Muscle layer of duodenum (tissue), 2 donors: Measurements from ENCODE around the gene SLC47A2.

Experiments
- H3K27ac ChIP-seq: one replicate; pipeline ENCODE4 v1.7.0; 2013; ENCODE audit warnings: mild to moderate bottlenecking, low read length
- H3K27me3 ChIP-seq: one replicate; pipeline ENCODE4 v1.7.0; 2013; ENCODE audit warnings: low read depth, mild to moderate bottlenecking, control low read depth, low read length
- H3K36me3 ChIP-seq, 2 donors: one replicate each; pipeline ENCODE4 v1.7.0; 2013; ENCODE audit warnings: low read length in 2 of 2, control low read depth in 1 of 2, mild to moderate bottlenecking in 1 of 2; ENCODE audit not compliant: insufficient read depth in 2 of 2, control insufficient read depth in 1 of 2
- H3K4me1 ChIP-seq, 2 donors: one replicate each; pipeline ENCODE4 v1.7.0; 2013; ENCODE audit warnings: low read length in 2 of 2, mild to moderate bottlenecking in 2 of 2, control low read depth in 1 of 2, moderate library complexity in 1 of 2; ENCODE audit not compliant: insufficient read depth in 2 of 2, control insufficient read depth in 1 of 2
- H3K4me3 ChIP-seq, 2 donors: one replicate each; pipeline ENCODE4 v1.7.0; 2013; ENCODE audit warnings: low read length in 2 of 2, low read depth in 1 of 2, mild to moderate bottlenecking in 1 of 2
- H3K9me3 ChIP-seq, 2 donors: one replicate each; pipeline ENCODE4 v1.7.0; 2013; ENCODE audit warnings: low read length in 2 of 2, control low read depth in 1 of 2, mild to moderate bottlenecking in 1 of 2; ENCODE audit not compliant: control insufficient read depth in 1 of 2
- donor health status: healthy.

The SLC47A2 gene

DNA sequence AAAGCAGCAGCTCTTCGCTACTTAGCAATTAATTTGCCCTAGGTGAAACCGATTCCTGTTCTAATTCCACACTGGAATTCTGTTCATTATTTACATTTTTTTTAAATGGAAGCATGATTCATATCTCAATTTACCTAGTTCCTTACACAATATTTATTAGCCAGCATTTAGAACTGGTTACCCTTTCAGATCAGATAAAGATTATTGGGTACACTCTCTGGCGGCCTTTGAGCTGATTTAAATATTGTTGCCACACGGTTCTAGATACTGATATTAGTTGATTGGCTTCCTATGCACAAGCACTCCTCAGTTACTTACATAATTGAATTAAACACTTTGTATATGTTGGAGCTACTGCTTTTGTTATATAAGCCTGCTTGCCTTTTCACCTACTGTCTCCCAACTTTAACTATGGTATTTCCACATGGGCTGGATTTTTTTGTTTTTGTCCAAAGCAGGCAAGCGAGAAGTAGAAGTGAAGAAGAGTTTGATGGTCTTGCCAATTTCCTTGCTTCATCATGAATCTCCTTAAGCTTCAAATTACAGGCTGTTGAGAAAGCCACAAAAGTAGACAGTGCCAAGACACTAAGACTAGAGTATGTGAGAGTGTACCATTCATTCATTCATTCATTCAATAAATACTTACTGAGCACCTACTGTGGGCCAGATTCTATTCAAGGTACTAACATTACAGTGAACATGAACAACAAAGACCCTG, 71.7 kb downstream of the SLC47A2 start:
- no peaks in the 10 kb centered on the region for H3K27me3 ChIP-seq
- H3K36me3 ChIP-seq = peaks cover 0 to 4% of the 10 kb centered on the region in 2 donors
- no peak overlapping the region for H3K4me3 ChIP-seq
- H3K4me1 ChIP-seq = peaks cover 13 to 16% of the 10 kb centered on the region in 2 donors
- H3K9me3 ChIP-seq = no peaks in the 10 kb centered on the region
- H3K27ac ChIP-seq = no peak overlapping the region

- no peak overlapping the region for H3K4me3 ChIP-seq
- H3K4me1 ChIP-seq = peaks cover 5 to 13% of the 10 kb centered on the region in 2 donors
- no peaks in the 10 kb centered on the region for H3K27me3 ChIP-seq
- H3K27ac ChIP-seq = no peak overlapping the region
- no peaks in the 10 kb centered on the region for H3K36me3 ChIP-seq
- H3K9me3 ChIP-seq = no peaks in the 10 kb centered on the region
Observed at GRCh38 chr17:19642373-19642893, 74.0 kb downstream of the SLC47A2 start.

GRCh38 chr17:19641687-19642372, 74.6 kb downstream of the SLC47A2 start:
- Histone ChIP-seq H3K27ac (no peak overlapping the region), H3K27me3 (no peaks in the 10 kb centered on the region), H3K9me3 (no peaks in the 10 kb centered on the region), H3K36me3 (no peaks in the 10 kb centered on the region), H3K4me3 (no peak overlapping the region), H3K4me1 (peaks cover 0 to 7% of the 10 kb centered on the region in 2 donors)

- Histone ChIP-seq H3K27me3 (no peaks in the 10 kb centered on the region), H3K27ac (no peak overlapping the region), H3K36me3 (no peaks in the 10 kb centered on the region)
Observed at GRCh38 chr17:19631905-19632304, 84.5 kb downstream of the SLC47A2 start.

GRCh38 chr17:19630661-19631060, 85.7 kb downstream of the SLC47A2 start:
- no peak overlapping the region for H3K27ac ChIP-seq
- H3K27me3 ChIP-seq = no peaks in the 10 kb centered on the region
- no peak overlapping the region for H3K4me3 ChIP-seq
- no peaks in the 10 kb centered on the region for H3K9me3 ChIP-seq
- no peaks in the 10 kb centered on the region for H3K36me3 ChIP-seq
- H3K4me1 ChIP-seq = no peaks in the 10 kb centered on the region

More at GRCh38 chr17:19631905-19632304, 84.5 kb downstream of the SLC47A2 start:
- Histone ChIP-seq H3K4me3 (no peak overlapping the region), H3K4me1 (no peaks in the 10 kb centered on the region), H3K9me3 (no peaks in the 10 kb centered on the region)

- H3K27me3 ChIP-seq = no peaks in the 10 kb centered on the region
- no peak overlapping the region for H3K4me3 ChIP-seq
- H3K36me3 ChIP-seq = no peaks in the 10 kb centered on the region
- H3K9me3 ChIP-seq = no peaks in the 10 kb centered on the region
- H3K4me1 ChIP-seq = no peaks in the 10 kb centered on the region
- H3K27ac ChIP-seq = no peak overlapping the region
Observed at GRCh38 chr17:19630035-19630434, 86.3 kb downstream of the SLC47A2 start.

- Histone ChIP-seq H3K4me3 (no peak overlapping the region), H3K27me3 (no peaks in the 10 kb centered on the region), H3K4me1 (no peaks in the 10 kb centered on the region), H3K9me3 (no peaks in the 10 kb centered on the region), H3K36me3 (no peaks in the 10 kb centered on the region), H3K27ac (no peak overlapping the region)
Observed at GRCh38 chr17:19629449-19629848, 86.9 kb downstream of the SLC47A2 start.
